ENCODE measurements around the gene COL23A1.
A peak's percentile ranks its signal among the peaks of the same experiment; 100 is the strongest.

COL23A1 gene

GRCh38 chr5:178469975-178470759, 120.0 kb downstream of the COL23A1 start:
- no peak for DNase-seq

GRCh38 chr5:178469011-178469974, 120.9 kb downstream of the COL23A1 start:
- DNase-seq, result no peak

GRCh38 chr5:178468196-178468685, 122.0 kb downstream of the COL23A1 start:
- no peak for DNase-seq

GRCh38 chr5:178467568-178468195, 122.5 kb downstream of the COL23A1 start:
- DNase-seq, result no peak

- no peak for DNase-seq
Observed at GRCh38 chr5:178467205-178467567, 123.0 kb downstream of the COL23A1 start.

- DNase-seq, result no peak
Observed at GRCh38 chr5:178466342-178466741, 123.9 kb downstream of the COL23A1 start.

- DNase-seq, result no peak
Observed at GRCh38 chr5:178465861-178466288, 124.3 kb downstream of the COL23A1 start.

- no peak for DNase-seq
Observed at GRCh38 chr5:178465228-178465860, 124.8 kb downstream of the COL23A1 start.

GRCh38 chr5:178464431-178465048, 125.7 kb downstream of the COL23A1 start:
- DNase-seq, result no peak

- DNase-seq, result no peak
Observed at GRCh38 chr5:178463321-178464155, 126.7 kb downstream of the COL23A1 start.

- no peak for DNase-seq
Observed at GRCh38 chr5:178462816-178463215, 127.4 kb downstream of the COL23A1 start.

GRCh38 chr5:178462076-178462475, 128.1 kb downstream of the COL23A1 start:
- DNase-seq, result no peak

GRCh38 chr5:178461004-178461730, 129.0 kb downstream of the COL23A1 start:
- DNase-seq, result peak; percentile 90

- no peak for DNase-seq
Observed at GRCh38 chr5:178460598-178460997, 129.6 kb downstream of the COL23A1 start.

- DNase-seq, result no peak
Observed at GRCh38 chr5:178460174-178460573, 130.0 kb downstream of the COL23A1 start.

- DNase-seq, result no peak
Observed at GRCh38 chr5:178458140-178458539, 132.1 kb downstream of the COL23A1 start.

GRCh38 chr5:178457471-178457870, 132.7 kb downstream of the COL23A1 start:
- DNase-seq, result no peak

- no peak for DNase-seq
Observed at GRCh38 chr5:178455480-178455835, 134.7 kb downstream of the COL23A1 start.

- DNase-seq, result no peak
Observed at GRCh38 chr5:178454821-178455479, 135.2 kb downstream of the COL23A1 start.

GRCh38 chr5:178454303-178454702, 135.9 kb downstream of the COL23A1 start:
- no peak for DNase-seq

Data from OCI-M1 (cell line).